HG02678 (cell line): ENCODE results near the gene ARHGAP44.
"Not testable (repeated sequence)": the region's sequence is repeated elsewhere in the genome, so short reads cannot be mapped to it uniquely, and the experiment has no call there.

ENCODE experiments used
- ATAC-seq: cut with Tn5 transposase; IDR thresholded peaks from one replicate; pipeline ENCODE4 v1.9.1; 2021; ENCODE audit warnings: mild to moderate bottlenecking, moderate library complexity; ENCODE audit not compliant: unreplicated experiment

Gene ARHGAP44

GRCh38 chr17:12959441-12959840 is 170.1 kb downstream of the ARHGAP44 start:
- no peak for ATAC-seq

DNA sequence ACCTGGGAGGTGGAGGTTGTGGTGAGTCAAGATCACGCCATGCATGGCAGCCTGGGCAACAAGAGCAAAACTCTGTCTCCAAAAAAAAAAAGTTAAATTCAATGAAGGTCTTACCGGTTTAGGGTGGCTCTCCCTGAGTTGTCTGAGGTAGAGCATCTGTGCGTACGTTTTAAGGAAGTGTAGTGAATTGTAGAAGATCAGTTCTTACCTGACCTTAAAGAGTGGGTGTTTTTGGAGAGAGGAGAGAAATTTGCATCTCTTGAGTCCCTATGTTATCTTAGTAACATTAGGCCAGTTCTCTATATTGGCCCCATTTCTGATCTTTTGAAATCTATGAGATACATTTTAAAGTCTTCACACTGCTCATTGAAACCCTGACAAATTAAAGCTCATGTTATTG is 172.4 kb downstream of the ARHGAP44 start:
- ATAC-seq, result no peak

- ATAC-seq, result no peak
These were observed 174.2 kb downstream of the ARHGAP44 start for GRCh38 chr17:12963505-12963904.

GRCh38 chr17:12964162-12964561 is 174.9 kb downstream of the ARHGAP44 start:
- ATAC-seq, result no peak

DNA sequence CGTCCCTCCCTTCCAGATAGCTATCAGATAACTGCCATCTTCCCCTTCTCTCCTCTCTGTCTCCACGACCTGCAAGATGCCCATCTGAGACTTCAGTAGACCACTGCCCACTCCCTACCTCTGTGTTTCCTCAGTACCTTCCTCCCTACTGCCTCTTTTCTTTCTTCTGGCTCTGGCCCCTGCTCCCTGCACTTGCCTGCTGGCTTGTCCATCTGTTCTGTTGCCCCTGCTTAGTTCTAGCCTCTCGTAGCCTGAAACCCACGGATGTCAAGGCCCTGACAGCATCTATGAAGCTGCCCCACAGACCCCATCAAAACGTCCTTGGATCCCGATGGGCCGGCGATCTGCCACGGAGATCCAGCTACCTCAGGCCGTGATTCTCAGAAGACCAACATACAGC is 175.5 kb downstream of the ARHGAP44 start:
- ATAC-seq, result no peak

DNA sequence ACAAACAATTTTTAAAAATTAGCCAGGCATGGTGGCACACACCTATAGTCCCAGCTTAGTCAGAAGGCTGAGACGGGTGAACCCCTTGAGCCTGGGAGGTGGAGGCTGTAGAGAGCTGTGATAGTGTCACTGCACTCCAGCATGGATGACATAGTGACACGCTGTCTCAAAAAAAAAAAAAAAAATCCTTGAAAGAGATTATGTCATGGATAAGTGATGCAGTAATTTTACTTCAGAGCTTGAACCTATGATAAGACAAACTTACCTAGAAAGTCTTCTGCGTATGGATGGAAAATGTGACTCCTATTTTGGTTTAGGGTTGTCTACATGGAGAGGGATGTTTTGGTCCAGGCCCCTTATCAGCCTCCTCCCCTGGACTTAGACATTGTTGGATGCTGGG is 176.7 kb downstream of the ARHGAP44 start:
- no peak for ATAC-seq

DNA sequence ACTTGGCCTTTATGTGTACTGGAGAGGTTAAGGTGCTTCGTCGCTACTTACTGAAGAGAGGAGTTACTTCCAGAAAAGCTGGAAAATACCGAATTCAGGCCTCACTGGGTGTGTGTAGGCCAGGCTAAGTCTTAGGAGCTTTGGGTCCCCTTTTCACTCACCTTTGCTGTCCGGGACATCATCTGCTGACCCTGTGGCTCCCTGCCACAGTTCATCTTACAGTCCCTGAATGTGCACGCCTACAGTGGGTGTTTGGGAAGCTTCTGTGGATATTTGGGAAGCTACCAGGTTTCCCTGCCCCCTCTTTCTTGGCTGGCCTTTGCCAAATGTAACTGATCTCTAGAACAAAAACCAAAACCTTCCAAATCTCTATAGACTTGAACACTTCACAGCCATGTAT is 177.1 kb downstream of the ARHGAP44 start:
- no peak for ATAC-seq

DNA sequence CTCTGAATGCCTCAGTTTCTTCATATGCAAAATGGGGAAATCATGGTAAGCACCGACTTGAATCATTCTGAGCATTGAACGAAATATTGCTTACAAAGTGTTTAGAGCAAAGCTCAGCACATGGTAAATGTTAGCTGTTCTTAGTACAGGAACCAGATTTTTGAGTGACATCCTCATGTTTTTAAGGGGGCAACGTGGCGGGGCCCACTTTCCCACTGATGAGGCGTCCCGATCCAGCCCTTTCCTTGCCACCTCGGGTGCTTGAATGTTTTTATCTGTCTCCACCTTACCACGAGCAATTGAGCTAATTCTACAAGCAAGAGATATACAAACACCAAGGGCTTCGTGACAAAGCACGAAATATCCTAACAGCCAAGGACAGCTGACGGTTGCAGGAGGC is 178.7 kb downstream of the ARHGAP44 start:
- ATAC-seq, result no peak

DNA sequence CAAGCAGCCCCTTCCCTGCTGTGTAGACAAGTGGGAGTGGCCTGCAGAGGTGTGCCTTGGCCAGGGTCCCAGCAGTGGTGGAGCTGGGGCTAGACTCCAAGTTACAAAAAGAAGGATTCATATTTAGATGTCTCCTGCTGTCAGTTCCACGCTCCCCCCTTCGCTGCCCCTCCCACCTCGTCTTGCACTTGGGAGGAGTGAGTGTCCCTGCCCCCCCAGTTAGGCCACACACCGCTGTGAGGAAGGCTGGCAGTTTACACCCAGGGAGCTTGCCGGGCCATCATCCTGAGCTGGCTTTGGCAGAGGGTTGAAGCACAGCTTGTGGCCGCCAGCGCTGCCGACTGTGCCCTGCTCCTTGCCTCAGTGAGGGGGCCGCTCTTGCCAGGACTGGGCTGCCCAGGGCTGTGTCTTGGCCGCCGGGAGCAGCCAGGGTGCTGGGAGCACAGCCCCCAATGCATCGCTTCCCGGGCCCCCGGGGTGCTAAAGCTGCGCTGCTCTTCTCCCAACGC is 184.3 kb downstream of the ARHGAP44 start:
- no peak for ATAC-seq

DNA sequence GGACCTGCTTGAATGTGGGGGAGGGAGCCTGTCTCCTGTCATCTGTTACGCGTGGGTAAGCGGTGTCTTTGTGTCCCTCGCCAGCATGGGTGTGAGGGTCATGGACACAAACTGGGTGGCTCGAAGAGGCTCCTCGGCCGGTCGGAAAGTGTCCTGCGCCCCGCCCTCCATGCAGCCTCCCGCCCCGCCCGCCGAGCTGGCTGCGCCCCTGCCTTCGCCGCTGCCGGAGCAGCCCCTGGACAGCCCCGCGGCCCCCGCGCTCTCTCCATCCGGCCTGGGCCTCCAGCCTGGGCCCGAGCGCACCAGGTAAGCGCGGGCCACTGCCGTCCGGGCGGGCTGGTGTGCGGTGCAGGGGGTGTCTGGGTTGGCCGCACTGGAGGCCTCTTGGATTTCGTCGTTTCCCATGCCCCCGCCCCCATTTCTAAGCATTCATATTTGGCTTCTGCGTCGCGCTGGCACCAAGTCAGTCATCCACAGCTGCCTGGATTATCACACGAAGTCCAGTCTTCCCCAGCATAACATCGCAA is 184.8 kb downstream of the ARHGAP44 start:
- no peak for ATAC-seq

GRCh38 chr17:12977008-12977751 is 187.9 kb downstream of the ARHGAP44 start:
- no peak for ATAC-seq

GRCh38 chr17:12978787-12979186 is 189.5 kb downstream of the ARHGAP44 start:
- ATAC-seq, result not testable (repeated sequence)

DNA sequence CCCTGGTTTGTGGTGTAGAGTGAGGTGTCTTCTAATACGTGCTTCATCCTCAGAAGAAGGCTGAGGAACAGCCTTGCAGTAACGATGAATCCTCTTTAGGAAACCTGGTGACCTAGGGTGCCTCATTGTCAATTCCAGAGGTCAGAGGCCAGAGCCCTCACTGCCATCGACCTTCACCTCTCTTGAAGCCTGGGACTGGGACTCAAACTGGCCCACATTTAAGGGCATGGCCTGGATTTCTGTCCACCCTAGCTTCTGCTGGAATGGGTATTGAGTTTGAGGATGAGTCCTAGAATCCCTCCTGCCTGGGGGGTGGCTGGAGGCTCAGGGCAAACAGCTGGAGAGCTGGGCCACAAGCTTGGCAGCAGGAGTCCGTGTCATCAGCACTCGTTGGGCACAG is 189.9 kb downstream of the ARHGAP44 start:
- ATAC-seq, result no peak

- ATAC-seq, result no peak
These were observed 190.7 kb downstream of the ARHGAP44 start for GRCh38 chr17:12979826-12980500.

- no peak for ATAC-seq
These were observed 192.9 kb downstream of the ARHGAP44 start for GRCh38 chr17:12982224-12982623.

DNA sequence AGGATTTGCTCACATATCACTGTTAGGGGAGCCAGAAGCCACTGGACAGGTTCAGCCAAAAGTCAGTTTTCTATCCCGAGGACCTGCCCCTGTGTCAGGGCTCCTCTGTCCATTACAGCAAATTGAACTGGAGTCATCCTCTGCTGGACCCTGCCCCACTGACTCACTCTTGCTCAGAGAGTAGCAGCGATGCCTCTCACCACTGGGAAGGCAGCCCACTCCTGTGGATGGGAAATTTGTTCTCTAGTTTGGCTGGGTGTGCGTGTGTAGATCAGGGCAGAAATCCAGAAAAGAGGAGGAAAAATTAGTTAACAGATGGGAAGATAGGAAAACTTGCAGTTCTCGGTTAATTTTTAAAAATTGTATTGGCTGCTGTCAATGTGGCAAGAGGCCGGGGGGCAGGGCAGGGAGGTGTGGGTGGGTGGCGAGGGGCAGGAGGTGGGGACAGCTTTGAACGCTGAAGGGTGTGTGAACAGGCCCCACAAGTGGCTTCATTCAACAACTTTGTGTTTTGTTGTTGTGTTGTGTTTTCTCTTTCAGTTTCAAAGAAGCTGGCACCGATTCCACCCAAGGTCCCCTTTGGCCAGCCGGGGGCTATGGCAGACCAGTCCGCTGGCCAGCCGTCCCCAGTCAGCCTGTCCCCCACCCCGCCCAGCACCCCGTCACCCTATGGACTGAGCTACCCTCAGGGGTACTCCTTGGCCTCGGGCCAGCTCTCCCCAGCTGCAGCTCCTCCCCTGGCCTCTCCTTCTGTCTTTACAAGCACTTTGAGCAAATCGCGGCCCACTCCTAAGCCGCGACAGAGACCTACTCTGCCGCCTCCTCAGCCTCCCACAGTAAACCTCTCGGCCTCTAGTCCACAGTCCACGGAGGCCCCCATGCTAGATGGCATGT is 194.9 kb downstream of the ARHGAP44 start:
- ATAC-seq, result no peak

- ATAC-seq, result no peak
These were observed 196.4 kb downstream of the ARHGAP44 start for GRCh38 chr17:12985431-12986293.

DNA sequence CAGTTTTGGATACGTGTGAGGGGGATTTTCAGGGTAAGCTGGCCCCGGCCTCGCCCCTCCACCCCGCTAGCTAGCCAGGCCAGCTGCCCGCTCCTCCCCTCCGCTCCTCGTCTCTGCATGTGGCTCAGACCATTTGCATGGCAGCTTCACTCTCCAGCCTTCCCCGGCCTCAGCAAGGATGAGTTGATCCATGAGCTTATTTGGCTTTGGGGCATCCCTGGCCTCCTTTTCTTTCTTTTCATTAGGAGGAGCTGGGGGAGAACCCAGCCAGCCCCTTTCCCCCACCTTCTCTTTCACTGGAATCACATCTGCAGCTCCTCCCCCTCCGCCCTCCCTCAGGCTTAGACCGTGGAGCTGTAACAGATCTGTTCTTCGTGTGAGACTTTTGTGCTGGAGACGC is 197.8 kb downstream of the ARHGAP44 start:
- ATAC-seq, result no peak

- no peak for ATAC-seq
These were observed 200.9 kb downstream of the ARHGAP44 start for GRCh38 chr17:12990041-12990808.
